C4-2B (cell line): ENCODE results near the gene MAML1.

Experiments
- CTCF ChIP-seq: fragments of 450-650 bp; conservative IDR thresholded peaks from 2 replicates; pipeline ENCODE4 v1.5.1; 2017; ENCODE audit warnings: mild to moderate bottlenecking
- ZFX ChIP-seq: fragments of 450-650 bp; IDR thresholded peaks from 2 replicates; pipeline ENCODE4 v1.6.1; 2017

GRCh38 chr5:179772351-179772750 lies 39.7 kb downstream of the MAML1 start:
- TF ChIP-seq CTCF (no peak), ZFX (no peak)
